ENCODE data around the gene TUFM. TPM values are rescaled to one million over a fixed set of nuclear protein-coding genes. Genes with fewer than 3 reads are reported as not detected.
"Not testable (repeated sequence)": the region's sequence is repeated elsewhere in the genome, so short reads cannot be mapped to it uniquely, and the experiment has no call there.

The TUFM gene
- polyA plus RNA-seq, 1 donor from 2014 or later, result 144 TPM

- H3K9me2 ChIP-seq (ENCODE audit: insufficient read depth, low read length); H3K27ac ChIP-seq (ENCODE audit: low read length); H3K27me3 ChIP-seq (ENCODE audit: insufficient read depth, low read depth, low read length); H4K20me1 ChIP-seq (ENCODE audit: insufficient read depth); H3F3A ChIP-seq (ENCODE audit: insufficient read depth, low read length, poor library complexity, severe bottlenecking); H3K9me3 ChIP-seq (ENCODE audit: low read length); H3K36me3 ChIP-seq (ENCODE audit: insufficient read depth, low read length); H3K4me3 ChIP-seq (ENCODE audit: low read length); H2AFZ ChIP-seq (ENCODE audit: low read depth, low read length); H3K4me2 ChIP-seq (ENCODE audit: low read length); H3K9ac ChIP-seq (ENCODE audit: low read length): not testable (repeated sequence)
- peaks cover 16% of the 10 kb centered on the region for H3K79me2 ChIP-seq (replicated peaks; ENCODE audit: insufficient read depth, low read length)
Measured at GRCh38 chr16:28820546-28820945, 25.6 kb downstream of the TUFM start.

GRCh38 chr16:28820016-28820415, 26.1 kb downstream of the TUFM start:
- no peak overlapping the region for H2AFZ ChIP-seq (ENCODE audit: low read depth, low read length)
- TF ChIP-seq MXI1 (conservative IDR thresholded peaks at IDR 0.05; ENCODE audit: poor library complexity, severe bottlenecking) (no peak), EP300 (conservative IDR thresholded peaks at IDR 0.05; ENCODE audit: poor library complexity, severe bottlenecking) (no peak), POLR2AphosphoS5 (IDR thresholded peaks at IDR 0.05) (no peak), RAD21 (conservative IDR thresholded peaks at IDR 0.05) (no peak), CTCF (IDR thresholded peaks at IDR 0.05; ENCODE audit: poor library complexity, severe bottlenecking) (no peak), TAF1 (IDR thresholded peaks at IDR 0.05; ENCODE audit: low read depth) (no peak), REST (IDR thresholded peaks at IDR 0.05; ENCODE audit: borderline replicate concordance) (no peak), SMC3 (conservative IDR thresholded peaks at IDR 0.05; ENCODE audit: poor library complexity) (no peak), EZH2 (IDR thresholded peaks at IDR 0.05; ENCODE audit: borderline replicate concordance, insufficient read depth, low read length, poor library complexity, severe bottlenecking) (no peak)
- no peaks in the 10 kb centered on the region for H3K36me3 ChIP-seq (ENCODE audit: insufficient read depth, low read length)
- no peaks in the 10 kb centered on the region for H3K9me2 ChIP-seq (ENCODE audit: insufficient read depth, low read length)
- H3K79me2 ChIP-seq (replicated peaks; ENCODE audit: insufficient read depth, low read length), result peaks cover 10% of the 10 kb centered on the region
- no peaks in the 10 kb centered on the region for H4K20me1 ChIP-seq (ENCODE audit: insufficient read depth)
- H3K4me2 ChIP-seq (ENCODE audit: low read length), result no peak overlapping the region
- H3K27ac ChIP-seq (ENCODE audit: low read length), result no peak overlapping the region
- H3K9ac ChIP-seq (ENCODE audit: low read length), result no peak overlapping the region
- no peaks in the 10 kb centered on the region for H3K9me3 ChIP-seq (ENCODE audit: low read length)
- H3K4me3 ChIP-seq (ENCODE audit: low read length), result no peak overlapping the region
- peaks cover 5% of the 10 kb centered on the region for H3F3A ChIP-seq (ENCODE audit: insufficient read depth, low read length, poor library complexity, severe bottlenecking)
- no peaks in the 10 kb centered on the region for H3K27me3 ChIP-seq (ENCODE audit: insufficient read depth, low read depth, low read length)

- not testable (repeated sequence) for H3K9me2 ChIP-seq (ENCODE audit: insufficient read depth, low read length); H3K9me3 ChIP-seq (ENCODE audit: low read length); H3K27ac ChIP-seq (ENCODE audit: low read length); H3K4me2 ChIP-seq (ENCODE audit: low read length); H3K79me2 ChIP-seq (replicated peaks; ENCODE audit: insufficient read depth, low read length); H4K20me1 ChIP-seq (ENCODE audit: insufficient read depth); H3F3A ChIP-seq (ENCODE audit: insufficient read depth, low read length, poor library complexity, severe bottlenecking); H3K4me3 ChIP-seq (ENCODE audit: low read length); H2AFZ ChIP-seq (ENCODE audit: low read depth, low read length); H3K9ac ChIP-seq (ENCODE audit: low read length); H3K36me3 ChIP-seq (ENCODE audit: insufficient read depth, low read length); H3K27me3 ChIP-seq (ENCODE audit: insufficient read depth, low read depth, low read length)
Measured at GRCh38 chr16:28807445-28808120, 38.6 kb downstream of the TUFM start.

GRCh38 chr16:28802235-28803019, 43.7 kb downstream of the TUFM start:
- H3F3A ChIP-seq (ENCODE audit: insufficient read depth, low read length, poor library complexity, severe bottlenecking); H3K4me2 ChIP-seq (ENCODE audit: low read length); H3K9me2 ChIP-seq (ENCODE audit: insufficient read depth, low read length); H2AFZ ChIP-seq (ENCODE audit: low read depth, low read length); H4K20me1 ChIP-seq (ENCODE audit: insufficient read depth); H3K79me2 ChIP-seq (replicated peaks; ENCODE audit: insufficient read depth, low read length); H3K36me3 ChIP-seq (ENCODE audit: insufficient read depth, low read length); H3K9ac ChIP-seq (ENCODE audit: low read length); H3K9me3 ChIP-seq (ENCODE audit: low read length); H3K4me3 ChIP-seq (ENCODE audit: low read length); H3K27me3 ChIP-seq (ENCODE audit: insufficient read depth, low read depth, low read length); H3K27ac ChIP-seq (ENCODE audit: low read length): not testable (repeated sequence)
